Measurements from ENCODE around the gene CAVIN4. TPM values are rescaled to one million over a fixed set of nuclear protein-coding genes. Genes with fewer than 3 reads are reported as not detected.

CAVIN4 gene
- total and polyA plus RNA-seq, 2 donors (not counting 3 experiments of a cell fraction or from before 2014, with no cell fraction given): 0.61 to 3.1 TPM

DNA sequence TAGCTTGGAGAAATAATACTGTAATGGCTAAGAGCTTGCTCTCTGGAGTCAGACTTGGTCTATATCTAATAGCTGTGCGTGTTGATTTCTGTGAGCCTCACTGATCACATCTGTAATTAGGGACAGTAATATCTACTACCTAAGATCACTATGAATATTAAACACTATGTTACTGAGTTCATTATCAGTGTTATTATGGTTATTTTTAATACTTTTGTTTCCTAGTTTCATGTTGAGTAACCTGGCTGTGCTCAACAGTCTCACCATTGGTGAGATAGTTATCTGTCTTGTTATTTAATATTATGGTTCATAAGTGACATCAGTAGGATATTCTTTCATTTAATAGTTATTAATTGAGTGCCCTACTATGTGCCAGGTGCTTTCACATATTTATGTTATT is 22.4 kb upstream of the CAVIN4 start:
- H3K9ac ChIP-seq (replicated peaks; ENCODE audit: extremely low read depth, insufficient read depth, low read length): no peak overlapping the region
- no TSS peak for BruUV-seq (replicated peaks)
- CTCF ChIA-PET: interaction anchor here (0.6 to 2.0 kb wide), 2 partner anchors 31 to 34 kb away, joined by 4 read pairs; no protein-coding TSS in a partner anchor
- H3K9me1 ChIP-seq (replicated peaks; ENCODE audit: control insufficient read depth, extremely low read depth, insufficient read depth, low read length): no peaks in the 10 kb centered on the region
- FAIRE-seq (no peak), DNase-seq (ENCODE audit: low read depth, low spot score) (no peak)
- no peak for TF ChIP-seq POLR2AphosphoS5 (IDR thresholded peaks at IDR 0.05; ENCODE audit: insufficient read depth, low read depth, low read length)
- no peak for TF ChIP-seq JUN (IDR thresholded peaks at IDR 0.05; ENCODE audit: borderline replicate concordance, insufficient read depth, insufficient read length, low read depth)
- TF ChIP-seq POLR2A (IDR thresholded peaks at IDR 0.05; ENCODE audit: low read depth, low read length): no peak
- TF ChIP-seq, protein P1, sequence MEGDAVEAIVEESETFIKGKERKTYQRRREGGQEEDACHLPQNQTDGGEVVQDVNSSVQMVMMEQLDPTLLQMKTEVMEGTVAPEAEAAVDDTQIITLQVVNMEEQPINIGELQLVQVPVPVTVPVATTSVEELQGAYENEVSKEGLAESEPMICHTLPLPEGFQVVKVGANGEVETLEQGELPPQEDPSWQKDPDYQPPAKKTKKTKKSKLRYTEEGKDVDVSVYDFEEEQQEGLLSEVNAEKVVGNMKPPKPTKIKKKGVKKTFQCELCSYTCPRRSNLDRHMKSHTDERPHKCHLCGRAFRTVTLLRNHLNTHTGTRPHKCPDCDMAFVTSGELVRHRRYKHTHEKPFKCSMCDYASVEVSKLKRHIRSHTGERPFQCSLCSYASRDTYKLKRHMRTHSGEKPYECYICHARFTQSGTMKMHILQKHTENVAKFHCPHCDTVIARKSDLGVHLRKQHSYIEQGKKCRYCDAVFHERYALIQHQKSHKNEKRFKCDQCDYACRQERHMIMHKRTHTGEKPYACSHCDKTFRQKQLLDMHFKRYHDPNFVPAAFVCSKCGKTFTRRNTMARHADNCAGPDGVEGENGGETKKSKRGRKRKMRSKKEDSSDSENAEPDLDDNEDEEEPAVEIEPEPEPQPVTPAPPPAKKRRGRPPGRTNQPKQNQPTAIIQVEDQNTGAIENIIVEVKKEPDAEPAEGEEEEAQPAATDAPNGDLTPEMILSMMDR (IDR thresholded peaks at IDR 0.05; ENCODE audit: extremely low read depth in 1 of 2, insufficient read depth in 1 of 2, low read depth in 1 of 2, low read length in 2 of 2): no peak
- no peaks in the 10 kb centered on the region for H3K79me2 ChIP-seq (ENCODE audit: control insufficient read depth, insufficient read depth, low read length)
- H3K27me3 ChIP-seq (ENCODE audit: control insufficient read depth in 2 of 2, insufficient read depth in 2 of 2, low read length in 2 of 2): no peaks in the 10 kb centered on the region
- H3K9me3 ChIP-seq (replicated peaks; ENCODE audit: control insufficient read depth, insufficient read depth, low read length): no peaks in the 10 kb centered on the region
- dilution Hi-C loops (cut with MboI; ENCODE audit: extremely low pct_ligation_motif_present, low sequenced_read_pairs) (no loop called here), intact Hi-C loops (cut with micrococcal nuclease) (no loop called here)
- H3K27ac ChIP-seq (ENCODE audit: insufficient read depth, low read depth, low read length): no peak overlapping the region
- no peaks in the 10 kb centered on the region for H3K4me1 ChIP-seq (ENCODE audit: control insufficient read depth, extremely low read depth, insufficient read depth, low read length)
- no peaks in the 10 kb centered on the region for H4K20me1 ChIP-seq (replicated peaks; ENCODE audit: control insufficient read depth, extremely low read depth, insufficient read depth, low read length)
- H3K36me3 ChIP-seq (ENCODE audit: control insufficient read depth in 2 of 2, extremely low read depth in 1 of 2, insufficient read depth in 2 of 2, low read length in 2 of 2): no peaks in the 10 kb centered on the region
- H3K4me2 ChIP-seq (ENCODE audit: insufficient read depth, low read length): no peak overlapping the region
- no peak overlapping the region for H3K4me3 ChIP-seq (replicated peaks in 1 of 3; ENCODE audit: insufficient read depth in 1 of 3, low read depth in 1 of 3, low read length in 3 of 3)
- no peak overlapping the region for H2AFZ ChIP-seq (ENCODE audit: low read depth, low read length)
- POLR2A ChIA-PET: interaction anchor here (0.6 kb wide), 1 partner anchor 1842 kb away, joined by 3 read pairs; no protein-coding TSS in a partner anchor

DNA sequence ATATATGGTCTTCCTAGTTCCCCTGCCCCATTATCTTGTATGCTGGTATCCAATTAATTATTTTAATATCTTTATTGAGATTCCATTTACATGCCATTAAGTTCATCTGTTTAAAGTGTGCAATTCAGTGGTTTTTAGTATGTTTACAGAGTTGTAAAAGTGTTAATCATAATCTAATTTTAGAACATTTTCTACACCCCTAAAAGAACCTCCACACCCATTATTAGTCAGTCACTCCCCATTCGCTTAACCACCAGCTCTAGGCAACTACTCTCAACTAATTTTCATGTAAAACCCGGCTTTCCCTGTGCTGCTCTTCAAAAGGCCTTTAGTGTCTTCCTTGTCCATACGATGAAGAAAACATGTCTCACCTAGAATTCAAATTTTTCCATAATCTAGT is 20.8 kb upstream of the CAVIN4 start:
- H3K36me3 ChIP-seq (ENCODE audit: control insufficient read depth in 2 of 2, extremely low read depth in 1 of 2, insufficient read depth in 2 of 2, low read length in 2 of 2): peaks cover 0 to 2% of the 10 kb centered on the region in 2 experiments

More for the DNA sequence above, 20.8 kb upstream of the CAVIN4 start:
- DNase-seq (ENCODE audit: low read depth, low spot score): no peak
- no peaks in the 10 kb centered on the region for H3K79me2 ChIP-seq (ENCODE audit: control insufficient read depth, insufficient read depth, low read length)
- BruUV-seq (replicated peaks): no TSS peak
- no peaks in the 10 kb centered on the region for H3K9me3 ChIP-seq (replicated peaks; ENCODE audit: control insufficient read depth, insufficient read depth, low read length)
- ChIA-PET POLR2A (no interaction called here), CTCF (no interaction called here)
- no peak overlapping the region for H3K27ac ChIP-seq (ENCODE audit: insufficient read depth, low read depth, low read length)
- no peak overlapping the region for H3K4me3 ChIP-seq (replicated peaks in 1 of 3; ENCODE audit: insufficient read depth in 1 of 3, low read depth in 1 of 3, low read length in 3 of 3)
- no peak overlapping the region for H2AFZ ChIP-seq (ENCODE audit: low read depth, low read length)
- H3K4me2 ChIP-seq (ENCODE audit: insufficient read depth, low read length): no peak overlapping the region
- H3K4me1 ChIP-seq (ENCODE audit: control insufficient read depth, extremely low read depth, insufficient read depth, low read length): no peaks in the 10 kb centered on the region
- dilution Hi-C loops (cut with MboI; ENCODE audit: extremely low pct_ligation_motif_present, low sequenced_read_pairs): no loop called here
- TF ChIP-seq, protein P1 (IDR thresholded peaks at IDR 0.05; ENCODE audit: extremely low read depth in 1 of 2, insufficient read depth in 1 of 2, low read depth in 1 of 2, low read length in 2 of 2): no peak
- TF ChIP-seq EZH2 (IDR thresholded peaks at IDR 0.05; ENCODE audit: borderline replicate concordance, low read depth, low read length, severe bottlenecking) (no peak), POLR2A (IDR thresholded peaks at IDR 0.05; ENCODE audit: low read depth, low read length) (no peak), FOS (IDR thresholded peaks at IDR 0.05; ENCODE audit: borderline replicate concordance, insufficient read depth, low read length) (no peak), JUN (IDR thresholded peaks at IDR 0.05; ENCODE audit: borderline replicate concordance, insufficient read depth, insufficient read length, low read depth) (no peak), POLR2AphosphoS5 (IDR thresholded peaks at IDR 0.05; ENCODE audit: insufficient read depth, low read depth, low read length) (no peak)
- TF ChIP-seq, protein P2, sequence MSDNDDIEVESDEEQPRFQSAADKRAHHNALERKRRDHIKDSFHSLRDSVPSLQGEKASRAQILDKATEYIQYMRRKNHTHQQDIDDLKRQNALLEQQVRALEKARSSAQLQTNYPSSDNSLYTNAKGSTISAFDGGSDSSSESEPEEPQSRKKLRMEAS (IDR thresholded peaks at IDR 0.05; ENCODE audit: insufficient read depth, insufficient read length): no peak
- no peak for FAIRE-seq
- intact Hi-C loops (cut with micrococcal nuclease): no loop called here
- H3K27me3 ChIP-seq (ENCODE audit: control insufficient read depth in 2 of 2, insufficient read depth in 2 of 2, low read length in 2 of 2): no peaks in the 10 kb centered on the region
- no peaks in the 10 kb centered on the region for H4K20me1 ChIP-seq (replicated peaks; ENCODE audit: control insufficient read depth, extremely low read depth, insufficient read depth, low read length)
- H3K9me1 ChIP-seq (replicated peaks; ENCODE audit: control insufficient read depth, extremely low read depth, insufficient read depth, low read length): no peaks in the 10 kb centered on the region
- H3K9ac ChIP-seq (replicated peaks; ENCODE audit: extremely low read depth, insufficient read depth, low read length): no peak overlapping the region
